Right cardiac atrium (tissue), 5 donors: ENCODE data around the gene CHTF18. TPM values are rescaled to one million over a fixed set of nuclear protein-coding genes. Genes with fewer than 3 reads are reported as not detected.

Source experiments
- ATAC-seq, 2 donors: fragments of 200-7000 bp; cut with Tn5 transposase; one replicate each; pipeline versions ENCODE4 v1.8.0 to v1.9.1; 2020; ENCODE audit warnings: moderate library complexity in 2 of 2, mild to moderate bottlenecking in 1 of 2
- DNase-seq, 3 donors: peaks; one replicate each; pipeline ENCODE4 v3.0.0-alpha.2; 2020
- H3K27ac ChIP-seq: one replicate; pipeline ENCODE4 v1.5.1; 2013; ENCODE audit warnings: mild to moderate bottlenecking, low read length, control low read depth, moderate library complexity
- H3K27me3 ChIP-seq: one replicate; pipeline ENCODE4 v1.6.1; 2013; ENCODE audit not compliant: control insufficient read depth, insufficient read depth
- H3K4me1 ChIP-seq: one replicate; pipeline ENCODE4 v1.6.1; 2013; ENCODE audit warnings: low read length; ENCODE audit not compliant: control insufficient read depth, insufficient read depth
- H3K4me3 ChIP-seq: one replicate; pipeline ENCODE4 v1.5.1; 2013; ENCODE audit warnings: low read length, control low read depth
- H3K9me3 ChIP-seq: one replicate; pipeline ENCODE4 v1.6.1; 2013; ENCODE audit warnings: low read length; ENCODE audit not compliant: control insufficient read depth
- WGBS: extraction: QIAGEN DNeasy Blood & Tissue Kit; methylation state at CpG from one replicate; pipeline ENCODE4 v1.1.7; 2013; 5-methylcytosine and 5-hydroxymethylcytosine counted together
- intact Hi-C, 4 donors: fragments of 100-400 bp; cut with DNase I; formaldehyde crosslinking; loops; one replicate each; pipeline versions ENCODE4 v1.11.0 to v1.14.0; 2022 to 2023
- polyA plus RNA-seq: library from polyadenylated mRNA; stranded (reverse); fragments of 200-250 nt; gene quantifications from one replicate; pipeline ENCODE4 v1.2.3, GENCODE V29; 2013
- total RNA-seq, 4 donors: library from RNA; stranded (reverse); fragmentation: NEBNext Ultra II Directional; extraction: Animal tissue kit (Norgen Biotek cat#: 25700); gene quantifications; one replicate each; pipeline ENCODE4 v1.2.1, GENCODE V29; 2021
- donor health status: healthy with polysubstance abuse.
- donor health status: DM: no; HTN: yes; CAD: no.
- donor health status: DM: no; HTN: no; CAD: no.
- donor health status: DM: no; HTN: yes; CAD: no; lungs with severe emphysema.
- donor health status: DM: yes; HTN: yes; CAD: no.

The CHTF18 gene
- total and polyA plus RNA-seq, 5 donors = 3.4 to 6.9 (median 4.5) TPM

DNA sequence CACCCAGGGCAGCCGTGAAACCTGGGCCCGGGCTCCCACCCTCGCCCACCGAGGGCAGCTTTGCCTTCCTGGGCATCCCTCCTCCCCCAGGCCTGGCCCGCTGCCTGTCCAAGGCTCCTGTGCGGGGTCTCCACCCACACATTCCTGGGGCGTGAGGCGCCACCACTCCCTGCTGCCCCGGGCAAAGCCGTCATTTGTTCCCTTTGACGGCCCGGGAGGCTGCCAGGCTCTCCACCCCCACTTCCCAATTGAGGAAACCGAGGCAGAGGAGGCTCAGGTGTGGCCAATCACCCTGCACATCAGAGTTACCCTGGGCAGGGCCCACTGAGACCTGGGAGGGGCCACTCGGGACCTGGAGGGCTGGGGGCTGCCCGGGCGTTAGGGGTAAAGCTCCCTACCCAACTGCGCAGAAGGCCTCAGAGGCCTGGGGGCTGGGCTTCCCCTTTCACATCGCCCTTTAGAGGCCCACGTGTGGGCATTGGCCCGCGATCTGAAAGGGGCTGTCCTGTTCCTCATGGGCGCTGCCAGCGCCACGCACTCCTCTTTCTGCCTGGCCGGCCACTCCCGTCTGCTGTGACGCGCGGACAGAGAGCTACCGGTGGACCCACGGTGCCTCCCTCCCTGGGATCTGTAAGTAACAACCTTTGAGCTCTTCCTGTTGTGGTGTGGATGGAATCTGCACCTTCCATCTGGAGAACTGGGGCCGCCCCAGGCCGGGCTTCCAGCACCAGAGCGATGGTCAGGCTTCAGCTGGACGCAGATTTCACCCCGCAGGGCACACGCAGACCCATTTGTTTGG is 27.7 kb upstream of the CHTF18 start, which contains the start of gene MSLN:
Gene MSLN (plus strand): TSS at position 190 of the 799 bp plus-strand sequence. CDS start 1,947 bp downstream, outside the sequence.
- WGBS = 71% methylated on average over 37 of the region's 37 CpGs
- Histone ChIP-seq H3K4me3 (no peak within 1 kb of the TSS), H3K9me3 (no peaks in the 10 kb centered on the region), H3K27me3 (no peaks in the 10 kb centered on the region), H3K4me1 (no peaks in the 10 kb centered on the region), H3K27ac (no peak within 1 kb of the TSS)
- DNase-seq (peak in 2 of 3 donors; percentile 41 to 50), ATAC-seq (peak; percentile 18 to 27)
- intact Hi-C loops = no loop called here

- no peaks in the 10 kb centered on the region for H3K4me1 ChIP-seq
- no peaks in the 10 kb centered on the region for H3K9me3 ChIP-seq
- no peak overlapping the region for H3K4me3 ChIP-seq
- 64% methylated on average over 22 of the region's 22 CpGs for WGBS
- ATAC-seq (no peak), DNase-seq (peak in 1 of 3 donors; percentile 58)
- intact Hi-C loops = no loop called here
- no peak overlapping the region for H3K27ac ChIP-seq
- H3K27me3 ChIP-seq = no peaks in the 10 kb centered on the region
Observed at GRCh38 chr16:761625-762513, 26.6 kb upstream of the CHTF18 start.

DNA sequence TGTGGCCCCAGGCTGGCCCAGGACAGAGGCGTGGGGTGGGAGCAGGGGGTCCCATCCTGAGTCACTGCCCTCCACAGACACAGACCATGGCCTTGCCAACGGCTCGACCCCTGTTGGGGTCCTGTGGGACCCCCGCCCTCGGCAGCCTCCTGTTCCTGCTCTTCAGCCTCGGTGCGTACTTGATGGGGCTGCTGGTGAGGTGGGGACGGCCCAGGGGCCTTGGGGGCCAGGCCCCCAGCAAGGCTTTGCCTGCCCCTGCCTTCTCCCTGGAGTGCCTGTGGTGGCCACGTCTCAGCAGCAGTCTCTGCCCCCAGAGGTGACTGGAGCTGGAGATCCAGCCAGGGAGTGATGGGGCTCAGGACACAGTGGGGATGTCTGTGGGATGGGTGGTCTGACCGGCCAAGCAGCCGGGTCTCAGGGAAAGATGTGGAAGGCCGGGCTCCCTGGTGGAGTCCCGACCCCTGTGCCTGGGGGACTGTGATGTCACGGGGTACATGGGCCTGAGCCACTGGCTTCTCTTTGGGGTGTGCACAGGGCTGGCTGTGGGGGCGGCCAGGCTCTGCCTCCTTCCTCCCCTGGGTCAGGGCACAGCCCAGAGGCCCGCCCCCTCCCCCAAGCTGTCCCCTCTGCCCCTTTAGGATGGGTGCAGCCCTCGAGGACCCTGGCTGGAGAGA is 25.7 kb upstream of the CHTF18 start:
- intact Hi-C loops = no loop called here
- Histone ChIP-seq H3K4me1 (no peaks in the 10 kb centered on the region), H3K9me3 (no peaks in the 10 kb centered on the region), H3K27ac (no peak overlapping the region), H3K27me3 (no peaks in the 10 kb centered on the region), H3K4me3 (no peak overlapping the region)
- peak in 1 of 3 donors; percentile 41 for DNase-seq
- WGBS = 70% methylated on average over 17 of the region's 17 CpGs
- ATAC-seq = no peak

DNA sequence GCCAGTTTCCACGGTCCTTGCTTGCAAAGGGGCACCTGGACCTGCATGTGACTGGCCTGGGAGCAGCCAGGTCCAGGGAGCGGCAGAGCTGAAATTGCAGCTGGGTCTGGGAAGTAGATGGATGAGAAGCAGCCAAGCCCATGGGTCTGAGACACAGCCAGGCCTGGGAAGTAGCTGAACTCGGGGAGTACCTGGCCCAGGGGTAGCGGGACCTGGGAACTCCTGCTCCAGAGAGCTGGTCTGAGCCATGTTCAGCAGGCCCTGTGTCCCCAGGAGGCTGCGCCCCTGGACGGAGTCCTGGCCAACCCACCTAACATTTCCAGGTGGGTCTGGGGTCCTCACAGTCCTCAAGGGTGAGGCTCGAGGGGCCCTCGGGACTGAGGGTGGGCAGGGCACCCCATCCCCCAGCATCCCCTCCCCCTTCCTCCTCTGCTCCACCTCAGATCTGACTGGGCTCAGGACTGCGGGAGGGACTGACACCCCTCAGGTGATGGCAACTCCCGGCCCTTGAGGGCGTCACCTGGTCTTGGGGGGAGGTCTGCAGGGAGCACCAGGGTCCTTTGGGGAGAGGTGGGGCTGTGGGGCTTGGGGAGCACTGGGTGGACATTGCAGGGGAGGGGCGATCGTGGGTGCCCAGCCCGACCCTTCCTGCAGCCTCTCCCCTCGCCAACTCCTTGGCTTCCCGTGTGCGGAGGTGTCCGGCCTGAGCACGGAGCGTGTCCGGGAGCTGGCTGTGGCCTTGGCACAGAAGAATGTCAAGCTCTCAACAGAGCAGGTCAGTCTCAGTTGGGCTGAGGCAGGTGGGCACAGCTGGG is 24.8 kb upstream of the CHTF18 start:
- intact Hi-C loops = no loop called here
- no peaks in the 10 kb centered on the region for H3K9me3 ChIP-seq
- DNase-seq = peak in 1 of 3 donors; percentile 47
- WGBS = 73% methylated on average over 21 of the region's 21 CpGs
- no peaks in the 10 kb centered on the region for H3K27me3 ChIP-seq
- H3K27ac ChIP-seq = no peak overlapping the region
- no peaks in the 10 kb centered on the region for H3K4me1 ChIP-seq
- no peak for ATAC-seq
- no peak overlapping the region for H3K4me3 ChIP-seq

- Histone ChIP-seq H3K4me1 (no peaks in the 10 kb centered on the region), H3K9me3 (no peaks in the 10 kb centered on the region), H3K27me3 (no peaks in the 10 kb centered on the region), H3K4me3 (no peak overlapping the region), H3K27ac (no peak overlapping the region)
- no peak for ATAC-seq
- peak in 2 of 3 donors; percentile 32 to 33 for DNase-seq
- 70% methylated on average over 20 of the region's 20 CpGs for WGBS
- intact Hi-C loops = no loop called here
Observed at GRCh38 chr16:764184-764750, 24.2 kb upstream of the CHTF18 start.

GRCh38 chr16:764848-765487 is 23.5 kb upstream of the CHTF18 start:
- ATAC-seq (no peak), DNase-seq (peak in 2 of 3 donors; percentile 43 to 53)
- Histone ChIP-seq H3K27me3 (no peaks in the 10 kb centered on the region), H3K4me1 (no peaks in the 10 kb centered on the region), H3K4me3 (no peak overlapping the region), H3K27ac (no peak overlapping the region), H3K9me3 (no peaks in the 10 kb centered on the region)
- intact Hi-C loops = no loop called here
- WGBS = 83% methylated on average over 38 of the region's 38 CpGs

DNA sequence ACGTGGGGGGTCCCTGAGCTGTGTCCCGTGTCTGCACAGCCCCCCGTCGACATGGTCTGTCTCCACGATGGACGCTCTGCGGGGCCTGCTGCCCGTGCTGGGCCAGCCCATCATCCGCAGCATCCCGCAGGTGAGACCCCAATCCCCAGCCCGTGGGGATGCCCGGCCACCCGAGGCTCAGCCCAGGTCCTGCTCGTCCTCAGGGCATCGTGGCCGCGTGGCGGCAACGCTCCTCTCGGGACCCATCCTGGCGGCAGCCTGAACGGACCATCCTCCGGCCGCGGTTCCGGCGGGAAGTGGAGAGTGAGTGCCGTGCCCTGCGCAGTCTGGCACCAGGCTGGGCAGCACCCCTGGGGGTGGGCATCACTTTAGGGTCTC is 22.9 kb upstream of the CHTF18 start:
- ATAC-seq = no peak
- no peaks in the 10 kb centered on the region for H3K27me3 ChIP-seq
- intact Hi-C loops = no loop called here

GRCh38 chr16:766008-766819 is 22.2 kb upstream of the CHTF18 start:
- DNase-seq (peak in 2 of 3 donors; percentile 19 to 37), ATAC-seq (no peak)
- Histone ChIP-seq H3K27ac (no peak overlapping the region), H3K9me3 (no peaks in the 10 kb centered on the region), H3K27me3 (no peaks in the 10 kb centered on the region), H3K4me1 (no peaks in the 10 kb centered on the region), H3K4me3 (no peak overlapping the region)
- 86% methylated on average over 29 of the region's 29 CpGs for whole genome bisulfite sequencing
- intact Hi-C loops = no loop called here

More for the DNA sequence above, 22.9 kb upstream of the CHTF18 start:
- 93% methylated on average over 29 of the region's 29 CpGs for WGBS
- Histone ChIP-seq H3K9me3 (no peaks in the 10 kb centered on the region), H3K4me1 (no peaks in the 10 kb centered on the region), H3K4me3 (no peak overlapping the region), H3K27ac (no peak overlapping the region)
- peak in 1 of 3 donors; percentile 55 for DNase-seq
